Cerebellar nuclear complex (tissue), 1 donor: Measurements from ENCODE around the gene BCAP31.
A peak's percentile ranks its signal among the peaks of the same experiment; 100 is the strongest.
"Not testable (repeated sequence)": the region's sequence is repeated elsewhere in the genome, so short reads cannot be mapped to it uniquely, and the experiment has no call there.

ENCODE experiments used
- DNase-seq, 2 experiments: peaks; one replicate each; lab custom pipeline; 2025; lab: John Stamatoyannopoulos, UW

BCAP31 gene

DNA sequence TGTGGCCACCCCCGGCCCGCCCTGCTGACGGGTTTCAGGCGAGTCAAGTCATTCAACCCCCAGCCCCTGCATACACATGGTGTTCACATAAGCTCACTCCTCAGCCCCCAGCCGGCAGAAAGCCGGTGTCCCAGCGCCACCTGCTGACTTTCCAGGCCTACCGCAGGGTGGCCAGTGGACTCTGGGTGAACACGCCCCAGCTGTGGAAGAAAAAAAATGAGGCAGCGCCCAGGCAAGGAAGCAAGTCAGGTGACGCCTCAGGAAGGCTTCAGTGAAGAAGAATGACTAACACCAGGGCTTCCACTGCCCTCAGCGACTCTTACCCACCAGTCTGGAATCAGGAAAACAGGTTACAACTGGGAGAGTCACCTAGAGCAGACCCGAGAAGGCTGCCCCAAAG, 15.8 kb downstream of the BCAP31 start:
- DNase-seq: peak in 1 of 2 experiments; percentile 5

DNA sequence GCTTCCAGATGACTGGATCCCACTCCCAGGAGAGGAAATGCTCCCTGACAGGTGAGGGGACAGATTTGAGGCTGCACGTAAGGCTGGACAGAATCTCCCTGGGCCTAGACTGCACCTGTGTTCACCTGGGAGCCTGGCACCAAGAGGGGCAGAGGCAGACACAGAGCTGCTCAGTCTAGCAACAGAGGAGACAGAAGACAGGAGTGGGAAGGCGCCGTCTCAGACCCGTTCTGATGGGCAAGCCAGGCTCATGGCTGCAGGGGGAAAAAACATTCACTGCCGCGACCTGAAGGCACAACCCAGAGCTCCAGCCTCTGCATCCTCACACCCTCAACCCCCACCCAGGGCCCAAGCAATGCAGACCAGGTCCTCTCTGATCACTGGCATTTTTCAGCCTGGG, 16.8 kb downstream of the BCAP31 start:
- no peak for DNase-seq

DNA sequence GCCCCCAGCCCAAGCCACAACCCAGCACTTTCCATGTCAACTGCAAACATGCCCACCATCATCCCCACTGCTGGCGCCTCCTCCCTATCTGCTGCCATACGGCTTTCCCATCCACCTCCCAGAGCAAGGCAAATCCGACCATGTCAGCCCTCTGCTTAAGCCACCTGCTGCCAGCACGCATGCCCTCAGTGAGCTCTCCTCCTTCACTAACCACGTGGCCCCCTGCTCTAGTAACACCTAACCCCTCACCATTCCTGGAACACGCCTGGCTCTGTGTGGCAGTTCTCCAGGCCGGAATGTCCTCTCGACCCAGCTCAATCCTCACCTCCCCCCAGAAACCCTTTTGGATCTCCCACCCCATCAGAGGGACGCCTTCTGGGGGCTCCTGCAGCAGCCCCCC, 17.4 kb downstream of the BCAP31 start:
- no peak for DNase-seq

DNA sequence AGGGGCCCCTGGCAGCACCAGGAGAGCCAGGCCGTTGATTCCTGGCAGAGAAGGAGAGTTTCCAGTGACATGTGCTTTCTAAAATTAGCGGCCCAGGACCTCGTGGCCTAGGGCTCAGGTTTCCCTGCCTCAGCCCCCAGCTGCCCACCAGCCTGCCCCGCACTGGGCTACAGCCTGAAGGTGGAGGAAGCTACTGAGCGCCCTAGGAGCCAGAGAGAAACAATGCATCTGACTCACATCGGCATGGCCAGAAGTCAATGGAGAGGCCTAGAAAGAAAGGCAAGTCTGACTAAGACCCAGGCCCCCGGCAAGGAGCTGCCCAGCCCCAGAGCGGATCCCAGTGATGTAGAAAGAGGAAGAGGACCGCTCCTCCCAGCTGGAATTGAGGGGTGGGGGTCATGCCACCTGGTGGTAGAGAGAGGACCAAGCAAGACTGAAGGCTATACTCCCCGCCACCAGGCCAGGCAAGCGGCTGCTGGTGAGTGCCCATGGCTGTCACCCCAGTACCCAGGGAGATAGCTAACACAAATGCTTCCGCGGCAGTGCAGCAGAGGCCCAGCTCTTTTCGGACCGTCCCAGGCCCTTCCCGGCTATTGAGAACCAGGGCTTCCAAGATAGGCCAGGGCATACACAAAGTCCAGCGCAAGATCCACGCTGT, 18.7 kb downstream of the BCAP31 start:
- DNase-seq: not testable (repeated sequence)

DNA sequence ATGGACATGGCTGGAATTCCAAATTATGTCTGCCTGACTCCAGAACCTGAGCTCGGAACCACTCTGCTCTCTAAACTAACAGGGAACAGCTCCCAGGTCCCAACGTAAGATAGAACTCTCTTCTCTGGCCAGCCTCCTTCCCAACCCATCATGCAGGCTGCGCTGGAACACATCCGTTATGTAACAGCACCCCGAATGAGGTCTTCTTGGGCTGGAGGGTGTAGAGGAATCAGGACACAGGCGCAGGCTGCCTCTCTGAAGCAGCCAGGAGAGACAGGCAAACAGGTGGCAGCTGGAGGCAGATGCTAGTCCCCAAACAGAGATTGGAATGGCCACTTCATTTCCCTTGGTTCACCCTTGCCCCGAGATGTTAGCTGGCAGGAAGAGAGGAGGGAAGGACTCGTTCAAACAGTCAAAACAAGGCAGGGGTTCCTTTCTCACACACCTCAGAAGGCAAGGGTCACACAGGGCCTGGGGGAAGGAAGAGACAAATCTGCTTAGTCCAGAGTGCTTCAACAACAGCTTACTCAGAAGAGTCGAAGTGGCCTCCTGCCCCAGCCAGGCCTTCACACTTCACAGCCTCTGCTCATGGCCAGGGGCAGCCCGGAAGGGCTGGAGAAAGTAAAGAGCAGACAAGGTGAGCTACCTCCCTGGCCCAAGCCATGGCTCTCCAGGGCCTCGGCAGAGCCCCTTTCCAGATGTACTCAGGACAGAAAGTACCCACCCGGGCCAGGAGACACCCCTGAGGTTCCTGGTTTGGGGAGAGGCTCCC, 19.4 kb downstream of the BCAP31 start:
- not testable (repeated sequence) for DNase-seq

DNA sequence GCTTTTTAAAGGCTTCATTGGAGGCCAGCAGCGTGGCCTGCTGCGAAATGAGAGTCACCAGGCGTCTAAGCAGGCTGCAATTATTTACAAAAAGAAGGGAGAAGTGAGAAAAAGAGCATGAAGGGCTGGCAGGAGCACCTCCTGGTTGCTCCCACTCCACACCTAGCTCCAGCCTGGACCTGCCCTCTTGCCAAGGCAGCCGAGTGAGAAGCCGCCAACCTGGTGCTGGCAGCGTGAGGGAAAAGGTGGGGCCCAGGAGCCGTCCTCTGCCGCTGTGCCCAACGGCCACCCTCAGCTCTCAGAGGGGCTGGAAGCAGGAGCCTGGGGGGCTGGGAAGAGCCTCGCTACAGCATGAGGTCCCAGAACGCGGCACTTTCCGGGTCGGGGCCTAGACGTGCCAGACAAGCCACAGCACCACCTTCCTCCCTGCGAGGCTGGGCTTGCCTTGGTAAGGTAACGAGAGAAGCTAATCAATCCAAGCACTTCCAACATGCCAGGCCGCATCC, 20.1 kb downstream of the BCAP31 start:
- no peak for DNase-seq

DNA sequence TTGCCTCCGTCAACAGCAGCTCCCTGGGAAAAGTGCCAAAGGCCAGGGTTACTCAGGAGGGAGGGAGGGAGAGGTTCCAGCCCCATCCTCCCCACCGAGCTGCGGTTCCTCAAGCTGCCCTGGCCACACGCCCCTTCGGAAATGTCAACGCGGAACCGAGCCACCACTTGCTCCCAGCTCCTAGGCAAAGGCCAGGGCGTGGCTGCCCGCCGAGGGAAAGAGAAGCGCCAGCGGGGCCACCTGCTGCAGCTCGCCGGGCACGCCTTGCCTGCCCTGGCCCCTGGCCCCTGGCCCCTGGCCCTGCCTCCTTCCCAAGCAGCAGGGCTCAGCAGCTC, 21.2 kb downstream of the BCAP31 start:
- DNase-seq: no peak

DNA sequence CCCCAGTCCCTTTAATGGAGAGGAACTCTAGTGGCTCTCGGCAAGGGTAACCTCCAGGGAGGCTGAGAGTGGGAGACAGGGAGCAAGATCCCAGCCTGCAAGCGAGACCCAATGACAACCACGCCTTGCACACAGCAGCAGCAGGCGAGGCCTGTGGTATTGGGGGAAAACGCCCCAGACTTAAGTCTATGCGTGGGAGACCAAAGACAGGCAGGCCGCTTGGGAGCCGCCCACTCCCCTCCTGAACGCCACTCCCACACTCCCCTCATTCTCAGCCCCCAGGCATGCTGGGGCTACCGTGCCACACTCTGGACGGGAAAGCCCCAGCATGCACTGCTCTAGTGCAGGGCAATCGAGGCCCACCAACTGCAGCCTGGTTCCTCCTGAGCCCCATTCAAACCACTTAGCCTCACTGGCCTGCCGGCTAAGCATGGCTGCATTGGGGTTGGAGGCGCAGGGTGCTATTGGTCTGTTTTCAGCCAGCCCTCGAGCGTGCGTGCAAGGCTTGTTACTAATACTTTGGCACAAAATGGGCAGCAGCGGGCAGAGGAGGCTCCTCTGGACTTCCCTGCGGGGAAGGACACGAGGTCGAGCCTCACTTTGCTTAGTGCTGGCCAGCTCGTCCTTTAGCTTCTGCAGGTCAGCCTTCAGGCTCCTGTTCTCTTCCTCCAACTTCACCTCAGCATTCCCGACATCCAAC, 21.7 kb downstream of the BCAP31 start:
- no peak for DNase-seq

DNA sequence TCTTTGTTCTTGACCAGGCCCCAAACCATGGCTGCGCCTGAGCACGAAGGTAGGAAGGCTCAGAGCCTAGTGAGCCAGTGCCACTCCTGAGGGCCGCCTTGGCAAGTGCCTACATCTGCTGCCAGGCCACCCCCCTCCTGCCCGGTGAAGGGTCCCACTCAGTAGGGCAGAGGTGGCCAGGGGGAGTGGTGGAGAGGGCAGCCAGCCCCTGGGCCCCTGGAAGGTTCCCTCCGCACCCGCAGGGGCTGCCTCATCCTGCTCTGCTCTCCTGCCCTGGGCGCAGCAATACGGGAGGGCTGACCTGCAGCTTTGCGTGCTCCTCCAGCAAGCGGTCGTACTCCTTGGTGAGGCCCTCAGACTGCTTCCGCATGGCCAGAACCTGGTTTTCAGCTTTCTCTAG, 22.5 kb downstream of the BCAP31 start:
- no peak for DNase-seq

DNA sequence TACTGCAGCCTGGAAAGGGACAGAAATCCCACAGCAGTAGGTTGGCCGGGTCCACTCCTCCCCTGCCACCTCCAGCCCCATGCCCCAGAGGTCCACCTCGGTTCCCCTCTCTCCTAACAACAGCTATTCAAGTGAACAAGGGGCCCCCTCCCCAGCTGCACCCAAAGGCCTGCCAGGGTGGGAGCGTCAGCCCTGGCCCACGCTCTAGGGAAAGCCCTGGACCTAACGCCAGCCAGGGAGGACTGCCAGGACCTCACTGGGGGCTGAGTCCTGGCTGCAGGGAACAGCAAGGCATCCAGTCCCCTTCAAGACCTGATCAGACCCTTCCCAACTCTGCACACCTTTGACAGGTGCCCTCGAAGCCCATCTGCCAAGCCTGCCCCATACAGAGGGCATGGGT, 23.2 kb downstream of the BCAP31 start:
- DNase-seq: no peak

DNA sequence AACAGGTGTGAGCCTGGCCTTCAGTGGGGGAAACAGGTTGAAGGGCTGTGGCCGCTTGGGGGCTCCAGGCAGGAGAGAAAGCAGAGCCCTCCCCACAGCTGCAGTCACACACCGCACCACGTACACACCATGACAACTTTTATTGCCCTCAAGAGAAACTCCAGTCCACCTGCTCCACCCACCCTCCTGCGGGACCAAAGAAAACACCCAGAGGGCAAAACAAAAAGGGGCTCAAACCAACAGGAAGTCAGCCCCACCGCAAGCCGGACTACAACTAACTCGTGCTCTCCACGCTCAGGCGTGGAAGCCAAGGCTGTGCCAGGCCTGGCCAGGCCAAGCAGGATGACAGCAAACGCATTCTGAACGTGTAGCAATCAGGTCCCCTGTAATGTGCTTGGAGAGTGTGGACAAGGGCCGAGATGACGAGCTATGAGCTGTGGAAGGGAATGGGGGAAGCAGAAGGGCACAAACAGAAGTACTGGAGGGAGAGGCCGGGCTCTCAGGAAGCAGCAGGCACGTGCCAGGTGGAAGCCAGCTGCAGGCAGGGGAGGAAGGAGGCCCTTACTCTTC, 23.7 kb downstream of the BCAP31 start:
- DNase-seq: no peak

DNA sequence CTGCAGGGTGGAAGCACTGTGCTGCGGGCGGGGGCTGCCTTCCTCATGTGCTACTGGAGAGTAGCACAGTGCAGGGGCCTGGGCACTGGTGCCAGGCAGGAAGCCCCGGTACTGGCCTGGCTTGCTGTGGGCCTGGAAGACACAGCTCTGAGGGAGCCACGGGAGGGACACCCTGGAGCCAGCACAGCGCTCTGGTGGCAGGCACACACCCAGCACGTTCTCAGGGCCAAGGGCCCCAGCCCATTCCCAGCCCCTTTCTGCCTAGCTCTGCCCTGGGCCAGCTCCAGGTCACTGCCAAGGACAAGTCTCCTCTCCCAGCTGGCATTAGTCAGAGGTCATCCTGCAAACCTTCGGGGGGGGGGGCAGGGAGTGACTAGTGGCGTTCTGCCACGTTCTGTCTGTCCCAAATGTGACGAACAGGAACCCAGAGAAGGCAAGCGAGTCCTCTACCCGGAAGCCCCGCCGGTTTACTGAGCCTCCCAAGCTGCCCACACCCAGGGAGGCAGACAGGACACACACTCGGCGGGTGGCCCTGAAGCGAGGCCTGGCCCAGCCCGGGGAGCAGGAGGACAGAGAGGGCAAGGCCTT, 24.3 kb downstream of the BCAP31 start:
- DNase-seq: not testable (repeated sequence)

DNA sequence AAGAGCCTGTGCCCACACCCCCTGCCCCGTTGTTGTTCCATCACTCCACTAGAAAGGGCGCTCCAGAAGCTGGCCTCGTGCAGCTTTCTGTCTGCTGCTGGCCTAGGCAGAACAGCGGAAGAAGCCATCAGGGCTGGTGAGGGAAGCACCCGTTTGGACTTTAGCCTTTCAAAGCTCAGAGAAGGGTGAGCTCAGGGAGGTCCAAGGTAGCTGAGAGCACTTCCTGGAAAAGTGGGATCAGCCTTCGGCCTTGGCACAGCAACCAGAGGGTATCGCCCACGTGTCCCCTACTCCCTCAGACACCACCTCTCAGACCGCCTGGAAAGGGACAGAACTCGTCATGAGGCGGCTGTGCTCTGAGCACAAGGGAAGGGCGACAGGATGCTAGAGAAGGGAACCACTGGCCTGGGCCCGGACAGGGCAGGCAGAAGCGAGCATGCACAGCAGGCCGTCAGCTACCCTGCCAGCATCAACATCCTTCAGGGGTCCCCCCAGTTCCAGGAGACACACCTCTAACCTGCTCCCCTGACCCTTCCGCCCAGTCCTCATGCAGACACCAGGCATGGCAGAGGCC, 24.9 kb downstream of the BCAP31 start:
- not testable (repeated sequence) for DNase-seq

DNA sequence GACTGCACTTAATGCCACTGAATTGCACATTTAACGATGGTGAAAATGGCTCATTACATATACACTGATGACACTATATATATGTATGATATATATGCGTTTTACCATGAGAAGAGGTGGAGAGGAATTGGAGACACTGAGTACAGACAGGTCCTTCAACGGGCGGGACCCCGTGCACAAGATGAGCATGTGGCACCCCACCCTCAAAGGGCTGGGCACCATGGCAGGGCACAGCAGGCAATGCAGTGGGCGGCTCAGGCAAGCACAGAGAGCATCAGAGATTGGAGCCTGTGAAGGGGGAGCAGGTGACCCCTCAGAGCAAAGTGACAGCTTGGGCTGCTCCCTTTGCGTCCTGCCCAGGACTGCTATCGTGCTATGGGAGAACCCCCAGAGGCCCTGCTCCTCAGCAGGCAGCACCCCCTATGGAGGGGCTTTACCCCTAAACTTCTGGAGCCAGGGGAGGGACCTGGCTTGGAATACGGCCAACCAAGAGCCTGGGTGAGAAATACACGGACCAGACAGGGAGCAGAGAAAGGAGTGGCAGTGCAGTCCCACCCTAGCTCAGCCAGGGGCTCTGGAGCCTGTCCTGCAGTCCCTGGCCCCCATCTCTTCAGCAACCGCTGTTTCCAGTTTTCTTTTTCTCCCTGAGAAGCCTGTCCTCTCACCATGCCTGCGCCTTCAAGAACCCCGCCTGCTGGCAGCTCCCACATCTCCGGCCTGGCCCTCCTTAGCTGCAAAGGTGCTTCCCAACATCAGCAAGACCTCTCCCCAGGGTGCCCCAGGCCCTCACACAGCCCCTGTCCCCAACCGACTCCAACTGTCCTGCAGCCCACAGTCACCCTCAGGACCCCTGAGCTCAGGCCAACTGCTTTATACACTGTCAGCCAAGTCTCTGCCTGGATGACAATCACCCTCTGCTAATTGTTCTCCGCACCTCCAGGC, 26.0 kb downstream of the BCAP31 start:
- DNase-seq: no peak

DNA sequence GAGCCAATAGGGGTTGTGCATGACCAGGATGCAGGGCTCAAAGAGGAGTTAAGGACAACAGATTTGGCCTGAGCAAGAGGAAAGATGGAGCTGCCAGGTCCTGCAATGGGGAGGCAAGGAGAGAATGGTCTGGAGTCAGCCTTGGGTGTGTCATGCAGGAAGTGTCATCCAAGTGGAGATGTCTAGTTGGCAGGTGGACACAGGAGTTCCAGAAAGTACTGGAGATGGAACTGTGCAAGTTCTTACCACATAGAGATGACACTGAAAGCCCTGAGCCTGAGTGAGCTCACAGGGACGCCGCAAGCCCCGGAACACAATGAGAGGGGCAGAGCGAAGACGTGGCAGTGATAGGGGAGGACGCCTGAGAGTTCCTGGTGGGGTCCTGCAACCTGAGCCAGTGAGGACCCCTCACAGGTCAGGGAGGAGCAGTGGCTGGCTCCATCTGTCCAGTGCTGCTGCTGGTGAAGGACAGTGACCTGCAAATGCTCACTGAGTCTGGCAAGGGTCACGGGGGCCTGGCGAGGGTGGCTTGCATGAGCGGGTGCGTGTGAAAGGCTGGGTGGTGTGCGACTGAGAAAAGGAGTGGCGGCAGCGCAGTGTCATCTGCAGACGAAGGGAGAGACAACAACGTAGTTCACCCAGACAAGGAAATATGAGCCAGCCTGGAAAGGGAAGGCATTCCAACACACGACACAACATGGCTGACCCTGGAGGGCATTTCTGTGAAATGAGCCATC, 27.0 kb downstream of the BCAP31 start:
- DNase-seq: not testable (repeated sequence)

DNA sequence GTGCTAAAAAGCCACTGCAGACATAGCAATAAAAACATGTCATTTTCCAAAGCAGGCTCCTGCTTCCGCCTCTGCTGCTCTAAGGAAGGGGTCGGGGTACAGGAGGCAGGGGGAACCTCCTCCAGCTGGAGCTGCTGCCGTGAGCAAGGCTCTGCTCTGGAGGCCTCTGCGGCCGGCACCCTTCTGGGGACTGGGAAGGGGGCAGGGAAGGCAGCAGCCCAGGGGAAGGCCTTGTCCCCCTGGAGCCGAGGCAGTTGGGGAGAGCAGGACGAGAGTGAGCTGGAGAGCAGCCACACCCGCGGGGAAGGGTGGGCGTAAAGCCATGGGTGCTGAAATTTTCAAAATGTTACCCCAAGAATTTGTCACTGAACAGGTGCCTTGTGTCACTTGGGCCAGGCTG, 27.6 kb downstream of the BCAP31 start:
- DNase-seq: not testable (repeated sequence)

DNA sequence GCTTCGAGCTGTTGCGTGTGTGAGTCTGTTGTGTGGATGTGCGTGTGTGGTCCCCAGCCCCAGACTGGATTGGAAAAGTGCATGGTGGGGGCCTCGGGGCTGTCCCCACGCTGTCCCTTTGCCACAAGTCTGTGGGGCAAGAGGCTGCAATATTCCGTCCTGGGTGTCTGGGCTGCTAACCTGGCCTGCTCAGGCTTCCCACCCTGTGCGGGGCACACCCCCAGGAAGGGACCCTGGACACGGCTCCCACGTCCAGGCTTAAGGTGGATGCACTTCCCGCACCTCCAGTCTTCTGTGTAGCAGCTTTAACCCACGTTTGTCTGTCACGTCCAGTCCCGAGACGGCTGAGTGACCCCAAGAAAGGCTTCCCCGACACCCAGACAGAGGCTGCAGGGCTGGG, 28.1 kb downstream of the BCAP31 start:
- DNase-seq: no peak

DNA sequence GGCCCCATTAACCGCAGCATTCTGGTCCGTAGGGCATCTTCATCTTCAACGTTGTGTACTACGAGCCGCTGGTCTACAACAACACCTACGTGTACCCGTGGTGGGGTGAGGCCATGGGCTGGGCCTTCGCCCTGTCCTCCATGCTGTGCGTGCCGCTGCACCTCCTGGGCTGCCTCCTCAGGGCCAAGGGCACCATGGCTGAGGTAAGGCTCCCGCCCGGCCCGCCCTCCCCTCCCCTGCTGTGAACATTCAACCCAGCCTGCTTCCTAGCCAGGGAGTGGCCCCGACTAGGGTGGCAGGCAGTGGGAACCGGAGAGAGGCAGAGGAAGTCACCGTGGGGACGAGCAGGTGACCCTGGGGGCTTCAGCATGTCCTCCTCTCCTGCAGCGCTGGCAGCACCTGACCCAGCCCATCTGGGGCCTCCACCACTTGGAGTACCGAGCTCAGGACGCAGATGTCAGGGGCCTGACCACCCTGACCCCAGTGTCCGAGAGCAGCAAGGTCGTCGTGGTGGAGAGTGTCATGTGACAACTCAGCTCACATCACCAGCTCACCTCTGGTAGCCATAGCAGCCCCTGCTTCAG, 29.4 kb downstream of the BCAP31 start:
- DNase-seq: no peak

DNA sequence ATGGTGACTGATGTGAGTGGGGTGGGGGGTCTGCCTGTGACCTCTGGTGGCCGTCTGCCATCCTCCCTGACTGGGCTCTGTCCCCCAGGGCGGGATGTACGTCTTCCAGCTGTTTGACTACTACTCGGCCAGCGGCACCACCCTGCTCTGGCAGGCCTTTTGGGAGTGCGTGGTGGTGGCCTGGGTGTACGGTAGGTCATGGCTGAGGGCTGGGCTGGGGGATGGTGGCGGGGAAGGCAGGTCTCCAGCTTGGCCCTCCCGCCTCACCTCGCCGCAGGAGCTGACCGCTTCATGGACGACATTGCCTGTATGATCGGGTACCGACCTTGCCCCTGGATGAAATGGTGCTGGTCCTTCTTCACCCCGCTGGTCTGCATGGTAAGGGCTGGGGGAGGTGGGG, 29.9 kb downstream of the BCAP31 start:
- not testable (repeated sequence) for DNase-seq
